Neural progenitor cell (in vitro differentiated cells): Measurements from ENCODE around the gene PJVK. TPM values are rescaled to one million over a fixed set of nuclear protein-coding genes. Genes with fewer than 3 reads are reported as not detected.
"Not testable (repeated sequence)": the region's sequence is repeated elsewhere in the genome, so short reads cannot be mapped to it uniquely, and the experiment has no call there.

Source experiments
- DNase-seq: peaks from one replicate; pipeline ENCODE4 v3.0.0-alpha.2; 2016; ENCODE audit warnings: low spot score
- H2AFZ ChIP-seq: fragments of 200-600 bp; sonication (generic); replicated peaks from 2 replicates; pipeline ENCODE4 v1.6.1; 2016; ENCODE audit warnings: antibody characterized with exemption
- H3F3A ChIP-seq: fragments of 200-600 bp; sonication (generic); 2 replicates; pipeline ENCODE4 v1.6.1; 2016; ENCODE audit warnings: antibody characterized with exemption, low read depth
- H3K27ac ChIP-seq: fragments of 200-600 bp; sonication (generic); 2 replicates; pipeline ENCODE4 v1.5.1; 2016; ENCODE audit warnings: mild to moderate bottlenecking
- H3K27me3 ChIP-seq: fragments of 200-600 bp; sonication (generic); 2 replicates; pipeline ENCODE4 v1.6.1; 2016; ENCODE audit warnings: mild to moderate bottlenecking, moderate library complexity
- H3K36me3 ChIP-seq: fragments of 200-600 bp; sonication (generic); 2 replicates; pipeline ENCODE4 v1.5.1; 2016
- H3K4me1 ChIP-seq: fragments of 200-600 bp; sonication (generic); 2 replicates; pipeline ENCODE4 v1.6.1; 2016; ENCODE audit warnings: mixed run types
- H3K4me2 ChIP-seq: fragments of 200-600 bp; sonication (generic); 2 replicates; pipeline ENCODE4 v1.6.1; 2016
- H3K4me3 ChIP-seq: fragments of 200-600 bp; sonication (generic); 2 replicates; pipeline ENCODE4 v1.5.1; 2016
- H3K79me2 ChIP-seq: fragments of 200-600 bp; sonication (generic); 2 replicates; pipeline ENCODE4 v1.6.1; 2016; ENCODE audit warnings: low read depth
- H3K9ac ChIP-seq: fragments of 200-600 bp; sonication (generic); 2 replicates; pipeline ENCODE4 v1.6.1; 2016
- H3K9me3 ChIP-seq: fragments of 200-600 bp; sonication (generic); 2 replicates; pipeline ENCODE4 v1.5.1; 2016; ENCODE audit warnings: low read depth
- H4K20me1 ChIP-seq: fragments of 200-600 bp; sonication (generic); 2 replicates; pipeline ENCODE4 v1.6.1; 2016; ENCODE audit warnings: low read depth
- H3K27ac Mint-ChIP-seq: 3 replicates; pipeline ENCODE4 v1.8.0; 2021; ENCODE audit warnings: mixed read lengths
- H3K27me3 Mint-ChIP-seq: 2 replicates; pipeline ENCODE4 v1.8.0; 2022; ENCODE audit warnings: low read depth, mild to moderate bottlenecking, inconsistent platforms, moderate library complexity, mixed read lengths; ENCODE audit not compliant: insufficient read depth
- H3K36me3 Mint-ChIP-seq: 3 replicates; pipeline ENCODE4 v1.8.0; 2021; ENCODE audit warnings: mixed read lengths
- H3K4me1 Mint-ChIP-seq: 3 replicates; pipeline ENCODE4 v1.8.0; 2021; ENCODE audit warnings: mixed read lengths
- H3K4me3 Mint-ChIP-seq: 3 replicates; pipeline ENCODE4 v1.8.0; 2021; ENCODE audit warnings: mild to moderate bottlenecking, moderate library complexity, mixed read lengths
- H3K9me3 Mint-ChIP-seq: 3 replicates; pipeline ENCODE4 v1.8.0; 2020; ENCODE audit warnings: mixed read lengths
- EZH2 ChIP-seq: fragments of 200-600 bp; sonication (generic); IDR thresholded peaks from 2 replicates; pipeline ENCODE4 v1.6.1; 2017; ENCODE audit warnings: antibody characterized with exemption, mild to moderate bottlenecking, moderate library complexity
- EZH2phosphoT487 ChIP-seq: fragments of 200-600 bp; sonication (generic); IDR thresholded peaks from 2 replicates; pipeline ENCODE4 v1.6.1; 2017; ENCODE audit warnings: antibody characterized with exemption
- total RNA-seq: library from RNA; depleted of rRNA; stranded (reverse); fragments of >200 nt; gene quantifications from 2 replicates; pipeline ENCODE4 v1.2.3, GENCODE V29; 2015; ENCODE audit warnings: low replicate concordance
- TF ChIP-seq, protein P1 (sequence below): fragments of 200-600 bp; sonication (generic); IDR thresholded peaks from 2 replicates; pipeline ENCODE4 v1.5.1; 2017; ENCODE audit warnings: antibody characterized with exemption, mild to moderate bottlenecking

Gene PJVK
- total RNA-seq, 1 donor from 2014 or later, result 3.0 TPM

DNA sequence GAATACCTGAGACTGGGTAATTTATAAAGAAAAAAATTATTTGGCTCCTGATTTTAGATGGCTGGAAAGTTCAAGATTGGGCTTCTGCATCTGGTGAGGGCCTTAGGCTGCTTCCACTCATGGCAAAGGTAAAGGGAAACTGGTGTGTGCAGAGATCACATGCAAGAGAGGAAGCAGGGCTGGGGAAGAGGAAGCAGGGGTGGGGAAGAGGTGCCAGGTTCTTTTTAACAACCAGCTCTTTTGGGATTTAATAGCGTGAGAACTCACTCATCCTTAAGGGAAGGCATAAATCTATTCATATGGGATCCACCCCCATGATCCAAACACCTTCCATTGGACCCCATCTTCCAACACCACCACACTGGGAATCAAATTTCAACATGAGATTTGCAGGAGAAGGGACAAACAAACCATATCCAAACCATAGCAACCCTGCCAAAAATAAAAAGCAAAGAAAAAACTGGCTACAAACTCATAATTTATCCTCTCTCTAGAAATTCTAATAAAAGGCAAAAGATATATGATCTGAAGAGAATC lies 30.6 kb upstream of the PJVK start:
- Histone ChIP-seq H2AFZ (no peak overlapping the region), H3F3A (no peaks in the 10 kb centered on the region), H3K27ac (no peak overlapping the region), H3K4me1 (no peaks in the 10 kb centered on the region), H3K4me3 (no peak overlapping the region), H3K9ac (no peak overlapping the region), H4K20me1 (no peaks in the 10 kb centered on the region), H3K79me2 (peaks cover 23% of the 10 kb centered on the region), H3K27me3 (no peaks in the 10 kb centered on the region), H3K9me3 (peaks cover 7% of the 10 kb centered on the region), H3K36me3 (peaks cover 9% of the 10 kb centered on the region), H3K4me2 (no peak overlapping the region)
- TF ChIP-seq EZH2phosphoT487, result no peak
- no peak for TF ChIP-seq EZH2
- TF ChIP-seq, protein P1, sequence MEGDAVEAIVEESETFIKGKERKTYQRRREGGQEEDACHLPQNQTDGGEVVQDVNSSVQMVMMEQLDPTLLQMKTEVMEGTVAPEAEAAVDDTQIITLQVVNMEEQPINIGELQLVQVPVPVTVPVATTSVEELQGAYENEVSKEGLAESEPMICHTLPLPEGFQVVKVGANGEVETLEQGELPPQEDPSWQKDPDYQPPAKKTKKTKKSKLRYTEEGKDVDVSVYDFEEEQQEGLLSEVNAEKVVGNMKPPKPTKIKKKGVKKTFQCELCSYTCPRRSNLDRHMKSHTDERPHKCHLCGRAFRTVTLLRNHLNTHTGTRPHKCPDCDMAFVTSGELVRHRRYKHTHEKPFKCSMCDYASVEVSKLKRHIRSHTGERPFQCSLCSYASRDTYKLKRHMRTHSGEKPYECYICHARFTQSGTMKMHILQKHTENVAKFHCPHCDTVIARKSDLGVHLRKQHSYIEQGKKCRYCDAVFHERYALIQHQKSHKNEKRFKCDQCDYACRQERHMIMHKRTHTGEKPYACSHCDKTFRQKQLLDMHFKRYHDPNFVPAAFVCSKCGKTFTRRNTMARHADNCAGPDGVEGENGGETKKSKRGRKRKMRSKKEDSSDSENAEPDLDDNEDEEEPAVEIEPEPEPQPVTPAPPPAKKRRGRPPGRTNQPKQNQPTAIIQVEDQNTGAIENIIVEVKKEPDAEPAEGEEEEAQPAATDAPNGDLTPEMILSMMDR, result no peak
- no peaks in the 10 kb centered on the region for H3K27me3 Mint-ChIP-seq
- no peaks in the 10 kb centered on the region for H3K9me3 Mint-ChIP-seq
- no peak overlapping the region for H3K27ac Mint-ChIP-seq
- no peak for DNase-seq
- H3K36me3 Mint-ChIP-seq, result peaks cover 5% of the 10 kb centered on the region
- H3K4me3 Mint-ChIP-seq, result no peak overlapping the region
- H3K4me1 Mint-ChIP-seq, result peaks cover 3% of the 10 kb centered on the region

DNA sequence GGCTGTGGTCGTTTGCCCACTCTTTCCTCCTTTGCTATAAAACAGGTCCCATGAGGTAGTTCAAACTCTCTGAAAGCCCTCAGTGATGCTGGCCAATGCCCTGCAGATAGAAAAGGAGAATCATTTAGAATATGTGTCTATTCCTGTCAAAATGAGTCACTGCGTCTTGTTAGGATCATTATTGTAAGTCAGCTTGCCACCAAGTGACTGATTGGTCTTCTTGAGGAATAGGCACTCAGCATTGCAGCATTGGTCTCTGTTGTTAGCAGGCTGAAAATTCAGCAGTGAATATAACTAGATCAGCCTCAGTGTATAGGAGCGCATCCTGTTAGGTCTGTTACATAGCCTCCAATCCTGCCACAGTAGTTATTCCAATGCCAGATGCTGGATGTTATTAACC lies 29.1 kb upstream of the PJVK start:
- Histone ChIP-seq H3K27ac (no peak overlapping the region), H3K36me3 (peaks cover 9% of the 10 kb centered on the region), H3K79me2 (peaks cover 20% of the 10 kb centered on the region), H3K4me2 (no peak overlapping the region), H3K4me1 (no peaks in the 10 kb centered on the region), H4K20me1 (no peaks in the 10 kb centered on the region), H2AFZ (no peak overlapping the region), H3K9ac (no peak overlapping the region), H3F3A (no peaks in the 10 kb centered on the region), H3K4me3 (no peak overlapping the region), H3K9me3 (peaks cover 9% of the 10 kb centered on the region), H3K27me3 (no peaks in the 10 kb centered on the region)
- TF ChIP-seq EZH2phosphoT487 (no peak), EZH2 (no peak)
- TF ChIP-seq, protein P1, result no peak
- H3K4me1 Mint-ChIP-seq, result no peaks in the 10 kb centered on the region
- no peak overlapping the region for H3K4me3 Mint-ChIP-seq
- no peak for DNase-seq
- H3K27ac Mint-ChIP-seq, result no peak overlapping the region
- H3K36me3 Mint-ChIP-seq, result peaks cover 14% of the 10 kb centered on the region
- H3K9me3 Mint-ChIP-seq, result peaks cover 6% of the 10 kb centered on the region
- no peaks in the 10 kb centered on the region for H3K27me3 Mint-ChIP-seq

DNA sequence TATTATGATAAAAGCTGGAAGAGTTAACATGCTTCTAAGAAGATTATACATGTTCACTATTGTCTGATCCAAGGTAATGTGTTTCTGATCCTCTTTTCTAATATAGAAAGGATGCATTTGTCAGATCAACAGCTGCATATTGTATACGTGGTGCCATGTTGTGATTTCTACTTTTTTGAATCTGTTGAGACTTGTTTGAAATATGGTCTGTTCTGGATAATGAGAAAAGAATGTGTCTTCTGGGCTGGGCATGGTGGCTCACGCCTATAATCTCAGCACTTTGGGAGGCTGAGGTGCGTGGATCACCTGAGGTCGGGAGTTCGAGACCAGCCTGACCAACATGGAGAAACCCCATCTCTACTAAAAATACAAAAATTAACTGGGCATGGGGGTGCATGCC lies 27.4 kb upstream of the PJVK start:
- H3K4me1 Mint-ChIP-seq, H4K20me1 ChIP-seq, H3K4me2 ChIP-seq, H3K4me3 ChIP-seq, H3K27ac Mint-ChIP-seq, DNase-seq, H3K4me1 ChIP-seq, H3K27me3 ChIP-seq, H3K36me3 ChIP-seq, H3K4me3 Mint-ChIP-seq, H3K9me3 ChIP-seq, H3K9me3 Mint-ChIP-seq, H3F3A ChIP-seq, H3K27ac ChIP-seq, H2AFZ ChIP-seq, H3K9ac ChIP-seq, H3K27me3 Mint-ChIP-seq: not testable (repeated sequence)
- peaks cover 20% of the 10 kb centered on the region for H3K79me2 ChIP-seq
- H3K36me3 Mint-ChIP-seq, result peaks cover 20% of the 10 kb centered on the region

DNA sequence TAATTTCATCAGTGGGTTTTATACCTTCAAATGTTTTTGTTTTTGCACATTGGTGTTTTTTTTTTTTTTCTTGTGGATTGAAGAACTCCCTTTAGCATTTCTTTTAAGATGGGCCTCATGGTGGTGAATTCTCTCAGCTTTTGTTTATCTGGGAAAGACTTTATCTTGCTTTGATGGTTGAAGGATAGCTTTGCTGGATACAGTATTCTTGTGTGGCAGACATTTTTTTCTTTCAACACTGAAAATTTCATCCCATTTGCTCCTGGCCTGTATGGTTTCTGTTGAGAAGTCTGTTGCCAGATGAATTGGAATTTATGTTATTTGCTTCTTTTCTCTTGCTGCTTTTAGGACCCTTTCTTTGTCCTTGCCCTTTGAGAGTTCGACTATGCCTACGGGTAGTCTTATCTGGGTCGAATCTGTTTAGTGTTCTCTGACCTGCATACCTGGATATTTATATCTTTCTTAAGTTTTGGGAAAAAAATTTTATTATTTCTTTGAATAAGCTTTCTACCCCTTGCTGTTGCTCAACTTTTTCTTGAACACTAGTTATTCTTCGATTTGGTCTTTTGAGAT lies 25.8 kb upstream of the PJVK start:
- Mint-ChIP-seq H3K27ac (no peak overlapping the region), H3K4me1 (no peaks in the 10 kb centered on the region), H3K36me3 (peaks cover 32% of the 10 kb centered on the region), H3K4me3 (no peak overlapping the region), H3K9me3 (peaks cover 6% of the 10 kb centered on the region), H3K27me3 (no peaks in the 10 kb centered on the region)
- H3K79me2 ChIP-seq, result peaks cover 20% of the 10 kb centered on the region
- H3K27me3 ChIP-seq, result no peaks in the 10 kb centered on the region
- H3K36me3 ChIP-seq, result peaks cover 6% of the 10 kb centered on the region
- no peaks in the 10 kb centered on the region for H4K20me1 ChIP-seq
- H3K4me3 ChIP-seq, result no peak overlapping the region
- no peak overlapping the region for H3K9ac ChIP-seq
- no peak for TF ChIP-seq EZH2phosphoT487
- TF ChIP-seq, protein P1, result no peak
- no peak for TF ChIP-seq EZH2
- H3K9me3 ChIP-seq, result peaks cover 9% of the 10 kb centered on the region
- H3K27ac ChIP-seq, result no peak overlapping the region
- H3K4me1 ChIP-seq, result no peaks in the 10 kb centered on the region
- no peak overlapping the region for H3K4me2 ChIP-seq
- peaks cover 2% of the 10 kb centered on the region for H3F3A ChIP-seq
- H2AFZ ChIP-seq, result no peak overlapping the region
- no peak for DNase-seq
